PFSK-1 (cell line): ENCODE data around the gene CUBN.

ENCODE experiments used
- FOXP2 ChIP-seq: optimal IDR thresholded peaks from 2 replicates; pipeline ENCODE3; 2011; ENCODE audit warnings: borderline replicate concordance, control low read depth, inconsistent platforms; ENCODE audit not compliant: insufficient read depth; ENCODE audit errors: extremely low read length, extremely low read depth
- POLR2AphosphoS5 ChIP-seq: IDR thresholded peaks from 2 replicates; pipeline ENCODE4 v1.6.1; 2012; ENCODE audit warnings: low read depth, mild to moderate bottlenecking, control low read depth, low read length, moderate library complexity
- REST ChIP-seq, 2 experiments: IDR thresholded peaks; 2 replicates each; pipeline versions ENCODE4 v1.6.1 to v1.8.0; 2011 to 2012; ENCODE audit warnings: low read depth in 2 of 2, low read length in 2 of 2, control low read depth in 1 of 2, inconsistent platforms in 1 of 2, mild to moderate bottlenecking in 1 of 2, moderate library complexity in 1 of 2; ENCODE audit not compliant: insufficient read depth in 1 of 2
- SIN3A ChIP-seq: IDR thresholded peaks from 2 replicates; pipeline ENCODE4 v1.6.1; 2012; ENCODE audit warnings: mild to moderate bottlenecking, low read length, moderate library complexity, borderline replicate concordance; ENCODE audit not compliant: insufficient read depth
- TAF1 ChIP-seq: IDR thresholded peaks from 2 replicates; pipeline ENCODE4 v1.6.1; 2012; ENCODE audit warnings: low read length, control low read depth, borderline replicate concordance; ENCODE audit not compliant: insufficient read depth

Gene CUBN

DNA sequence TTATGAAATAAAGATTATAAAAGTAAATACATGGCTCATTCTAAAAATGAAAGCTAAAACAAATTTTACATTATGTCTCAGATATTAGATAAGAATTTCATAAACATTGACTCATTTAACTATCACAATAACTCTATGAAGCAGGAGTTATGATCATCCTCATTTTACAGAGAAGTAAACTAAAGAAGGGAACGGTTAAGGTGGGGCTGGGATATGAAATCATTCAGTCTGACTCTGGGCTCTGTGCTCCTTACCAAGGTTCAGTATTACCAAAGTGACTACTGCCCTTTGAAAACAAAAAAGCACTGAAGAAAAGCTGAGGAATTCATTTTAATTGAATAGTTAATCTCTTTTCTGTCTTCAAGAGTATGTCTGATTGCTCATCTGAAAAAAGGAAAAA lies 22.1 kb upstream of the CUBN start:
- TF ChIP-seq SIN3A (no peak), FOXP2 (no peak), TAF1 (no peak), REST (IDR thresholded peaks at IDR 0.05; ENCODE audit: insufficient read depth in 1 of 2, low read depth in 2 of 2, low read length in 2 of 2) (no peak), POLR2AphosphoS5 (no peak)

GRCh38 chr10:17147884-17148489 lies 18.4 kb upstream of the CUBN start:
- TF ChIP-seq TAF1 (no peak), POLR2AphosphoS5 (no peak), REST (IDR thresholded peaks at IDR 0.05; ENCODE audit: insufficient read depth in 1 of 2, low read depth in 2 of 2, low read length in 2 of 2) (no peak), SIN3A (no peak), FOXP2 (no peak)

DNA sequence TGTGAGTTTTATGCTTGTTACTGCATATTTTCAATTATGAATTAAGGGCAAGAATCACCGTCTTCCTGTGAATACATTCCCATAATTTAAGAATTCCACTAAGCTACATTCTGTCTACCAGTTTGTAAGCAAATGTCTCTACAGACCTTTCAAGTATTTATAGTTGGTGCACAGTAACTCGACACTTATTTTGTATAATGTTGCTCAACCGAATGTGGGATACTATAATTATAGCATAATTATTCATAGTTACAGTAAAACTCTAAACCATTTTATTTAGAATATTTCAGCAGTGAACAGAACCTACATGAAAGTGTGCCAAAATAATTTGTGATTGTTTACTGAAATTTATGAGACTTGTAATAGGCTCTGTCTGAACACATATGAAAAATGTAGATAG lies 17.3 kb upstream of the CUBN start:
- TF ChIP-seq POLR2AphosphoS5 = no peak
- TF ChIP-seq TAF1 = no peak
- TF ChIP-seq FOXP2 = no peak
- TF ChIP-seq SIN3A = no peak
- TF ChIP-seq REST (IDR thresholded peaks at IDR 0.05; ENCODE audit: insufficient read depth in 1 of 2, low read depth in 2 of 2, low read length in 2 of 2) = no peak

DNA sequence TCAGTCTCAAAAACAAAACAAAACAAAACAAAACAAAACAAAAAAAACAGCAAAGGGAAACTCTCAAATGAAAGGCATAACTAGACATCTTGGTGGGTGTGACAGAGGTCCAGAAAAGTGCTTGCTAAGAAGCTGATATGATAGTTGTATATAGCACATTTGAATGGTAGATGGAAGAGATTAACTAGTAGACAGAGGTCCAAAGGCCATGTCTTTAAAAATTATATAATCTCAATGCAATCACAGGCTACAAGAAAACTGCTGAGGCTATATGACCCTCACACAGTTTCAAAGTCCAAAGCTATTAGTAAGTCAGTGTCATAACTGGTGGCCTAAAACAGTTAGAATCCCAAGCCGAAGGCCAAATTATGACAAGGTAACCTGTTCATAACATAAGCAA lies 15.6 kb upstream of the CUBN start:
- TF ChIP-seq FOXP2 = no peak
- no peak for TF ChIP-seq TAF1
- no peak for TF ChIP-seq POLR2AphosphoS5
- no peak for TF ChIP-seq REST (IDR thresholded peaks at IDR 0.05; ENCODE audit: insufficient read depth in 1 of 2, low read depth in 2 of 2, low read length in 2 of 2)
- no peak for TF ChIP-seq SIN3A

DNA sequence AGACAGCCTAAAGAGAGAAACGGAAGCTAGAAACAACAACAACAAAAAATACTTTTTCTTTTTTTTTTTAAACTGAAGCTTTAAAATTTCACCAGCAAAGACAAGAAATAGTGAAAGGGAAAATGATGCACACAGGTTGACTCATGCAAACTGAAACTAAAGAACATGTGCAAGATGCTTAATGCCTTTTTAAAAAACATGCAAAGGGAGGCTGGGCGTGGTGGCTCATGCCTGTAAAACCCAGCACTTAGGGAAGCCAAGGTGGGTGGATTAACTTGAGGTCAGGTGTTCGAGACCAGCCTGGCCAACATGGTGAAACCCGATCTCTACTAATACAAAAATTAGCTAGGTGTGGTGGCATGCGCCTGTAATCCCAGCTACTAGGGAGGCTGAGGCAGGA lies 15.1 kb upstream of the CUBN start:
- no peak for TF ChIP-seq TAF1
- TF ChIP-seq SIN3A = no peak
- TF ChIP-seq FOXP2 = no peak
- TF ChIP-seq REST (IDR thresholded peaks at IDR 0.05; ENCODE audit: insufficient read depth in 1 of 2, low read depth in 2 of 2, low read length in 2 of 2) = no peak
